Hepatocyte (in vitro differentiated cells): ENCODE results near the gene AKAP6. TPM values are rescaled to one million over a fixed set of nuclear protein-coding genes. Genes with fewer than 3 reads are reported as not detected.

Experiments used
- DNase-seq: peaks from one replicate; pipeline ENCODE4 v3.0.0-alpha.2; 2016; ENCODE audit warnings: low spot score
- H2AFZ ChIP-seq: fragments of 200-600 bp; sonication (generic); 2 replicates; pipeline ENCODE4 v1.6.0; 2016; ENCODE audit warnings: antibody characterized with exemption, mild to moderate bottlenecking
- H3K27ac ChIP-seq: fragments of 200-600 bp; sonication (generic); 2 replicates; pipeline ENCODE4 v1.5.1; 2016; ENCODE audit warnings: mild to moderate bottlenecking
- H3K27me3 ChIP-seq: fragments of 200-600 bp; sonication (generic); 2 replicates; pipeline ENCODE4 v1.6.1; 2016
- H3K36me3 ChIP-seq: fragments of 200-600 bp; sonication (generic); replicated peaks from 2 replicates; pipeline ENCODE4 v1.5.1; 2016; ENCODE audit warnings: low read depth; ENCODE audit not compliant: insufficient read depth
- H3K4me1 ChIP-seq: fragments of 200-600 bp; sonication (generic); 2 replicates; pipeline ENCODE4 v1.5.1; 2016; ENCODE audit warnings: mild to moderate bottlenecking, moderate library complexity; ENCODE audit not compliant: insufficient read depth
- H3K4me2 ChIP-seq: fragments of 200-600 bp; sonication (generic); 2 replicates; pipeline ENCODE4 v1.6.0; 2016
- H3K4me3 ChIP-seq: fragments of 200-600 bp; sonication (generic); 2 replicates; pipeline ENCODE4 v1.5.1; 2016; ENCODE audit warnings: mild to moderate bottlenecking
- H3K79me2 ChIP-seq: fragments of 200-600 bp; sonication (generic); 2 replicates; pipeline ENCODE4 v1.6.0; 2017; ENCODE audit warnings: mild to moderate bottlenecking
- H3K9me2 ChIP-seq: fragments of 200-600 bp; sonication (generic); replicated peaks from 2 replicates; pipeline ENCODE4 v1.6.0; 2017; ENCODE audit warnings: mild to moderate bottlenecking; ENCODE audit not compliant: insufficient read depth
- H3K9me3 ChIP-seq: fragments of 200-600 bp; sonication (generic); 2 replicates; pipeline ENCODE4 v1.5.1; 2016; ENCODE audit warnings: low read depth, mild to moderate bottlenecking
- H4K20me1 ChIP-seq: fragments of 200-600 bp; sonication (generic); 2 replicates; pipeline ENCODE4 v1.6.0; 2016; ENCODE audit warnings: mild to moderate bottlenecking; ENCODE audit not compliant: insufficient read depth, poor library complexity, severe bottlenecking
- EZH2 ChIP-seq: fragments of 200-600 bp; sonication (generic); IDR thresholded peaks from 2 replicates; pipeline ENCODE4 v1.6.1; 2016; ENCODE audit warnings: antibody characterized with exemption, mild to moderate bottlenecking, borderline replicate concordance
- EZH2phosphoT487 ChIP-seq: fragments of 200-600 bp; sonication (generic); IDR thresholded peaks from one replicate; pipeline ENCODE4 v1.6.1; 2018; ENCODE audit warnings: antibody characterized with exemption, mild to moderate bottlenecking, low read depth, moderate library complexity; ENCODE audit not compliant: unreplicated experiment, severe bottlenecking
- WGBS: methylation state at CpG from one replicate; pipeline ENCODE4 v1.1.6; 2016; ENCODE audit warnings: low lambda C conversion rate; ENCODE audit errors: missing lambda C conversion rate; 5-methylcytosine and 5-hydroxymethylcytosine counted together
- polyA plus RNA-seq: library from polyadenylated mRNA; unstranded; fragments of >200 nt; fragmentation: Nextera tagmentation; extraction: Ambion mirVana; gene quantifications from 2 replicates; pipeline ENCODE4 v1.2.1, GENCODE V29; 2016
- total RNA-seq: library from RNA; depleted of rRNA; stranded (reverse); fragments of >200 nt; gene quantifications from 2 replicates; pipeline ENCODE4 v1.2.3, GENCODE V29; 2014
- TF ChIP-seq, protein P1 (sequence below): fragments of 200-600 bp; sonication (generic); IDR thresholded peaks from 2 replicates; pipeline ENCODE4 v1.5.1; 2016; ENCODE audit warnings: antibody characterized with exemption, mild to moderate bottlenecking; ENCODE audit not compliant: poor library complexity

The AKAP6 gene, protein sequence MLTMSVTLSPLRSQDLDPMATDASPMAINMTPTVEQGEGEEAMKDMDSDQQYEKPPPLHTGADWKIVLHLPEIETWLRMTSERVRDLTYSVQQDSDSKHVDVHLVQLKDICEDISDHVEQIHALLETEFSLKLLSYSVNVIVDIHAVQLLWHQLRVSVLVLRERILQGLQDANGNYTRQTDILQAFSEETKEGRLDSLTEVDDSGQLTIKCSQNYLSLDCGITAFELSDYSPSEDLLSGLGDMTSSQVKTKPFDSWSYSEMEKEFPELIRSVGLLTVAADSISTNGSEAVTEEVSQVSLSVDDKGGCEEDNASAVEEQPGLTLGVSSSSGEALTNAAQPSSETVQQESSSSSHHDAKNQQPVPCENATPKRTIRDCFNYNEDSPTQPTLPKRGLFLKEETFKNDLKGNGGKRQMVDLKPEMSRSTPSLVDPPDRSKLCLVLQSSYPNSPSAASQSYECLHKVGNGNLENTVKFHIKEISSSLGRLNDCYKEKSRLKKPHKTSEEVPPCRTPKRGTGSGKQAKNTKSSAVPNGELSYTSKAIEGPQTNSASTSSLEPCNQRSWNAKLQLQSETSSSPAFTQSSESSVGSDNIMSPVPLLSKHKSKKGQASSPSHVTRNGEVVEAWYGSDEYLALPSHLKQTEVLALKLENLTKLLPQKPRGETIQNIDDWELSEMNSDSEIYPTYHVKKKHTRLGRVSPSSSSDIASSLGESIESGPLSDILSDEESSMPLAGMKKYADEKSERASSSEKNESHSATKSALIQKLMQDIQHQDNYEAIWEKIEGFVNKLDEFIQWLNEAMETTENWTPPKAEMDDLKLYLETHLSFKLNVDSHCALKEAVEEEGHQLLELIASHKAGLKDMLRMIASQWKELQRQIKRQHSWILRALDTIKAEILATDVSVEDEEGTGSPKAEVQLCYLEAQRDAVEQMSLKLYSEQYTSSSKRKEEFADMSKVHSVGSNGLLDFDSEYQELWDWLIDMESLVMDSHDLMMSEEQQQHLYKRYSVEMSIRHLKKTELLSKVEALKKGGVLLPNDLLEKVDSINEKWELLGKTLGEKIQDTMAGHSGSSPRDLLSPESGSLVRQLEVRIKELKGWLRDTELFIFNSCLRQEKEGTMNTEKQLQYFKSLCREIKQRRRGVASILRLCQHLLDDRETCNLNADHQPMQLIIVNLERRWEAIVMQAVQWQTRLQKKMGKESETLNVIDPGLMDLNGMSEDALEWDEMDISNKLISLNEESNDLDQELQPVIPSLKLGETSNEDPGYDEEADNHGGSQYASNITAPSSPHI (N-terminal part only)
- total RNA-seq (1.6 and 2.1 TPM in 2 replicates), polyA plus RNA-seq (0.46 and 1.1 TPM in 2 replicates)

DNA sequence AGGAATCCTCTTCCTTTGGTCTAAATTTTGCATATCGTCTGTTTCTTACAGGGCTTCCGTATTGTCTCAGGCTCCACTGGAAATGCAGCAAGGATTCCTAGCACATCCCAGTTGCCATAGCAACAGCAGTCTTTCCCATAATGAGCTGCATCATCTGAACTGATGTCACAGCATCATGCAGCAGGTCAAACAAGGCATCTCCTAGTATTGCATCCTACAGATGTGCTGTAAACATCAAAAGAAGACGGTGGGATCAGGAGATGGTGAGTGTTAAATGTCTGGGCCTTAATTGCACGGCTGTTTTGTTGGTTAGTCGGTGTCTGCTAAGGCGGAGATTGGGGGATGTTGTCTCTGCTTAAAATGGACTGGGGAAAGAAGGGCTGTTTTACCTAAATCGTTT is at the start of gene AKAP6:
Gene AKAP6 (plus strand): TSS at position 153 of the 400 bp plus-strand sequence. CDS start 104,196 bp downstream, outside the sequence.
- TF ChIP-seq EZH2, result no peak
- TF ChIP-seq, protein P1, sequence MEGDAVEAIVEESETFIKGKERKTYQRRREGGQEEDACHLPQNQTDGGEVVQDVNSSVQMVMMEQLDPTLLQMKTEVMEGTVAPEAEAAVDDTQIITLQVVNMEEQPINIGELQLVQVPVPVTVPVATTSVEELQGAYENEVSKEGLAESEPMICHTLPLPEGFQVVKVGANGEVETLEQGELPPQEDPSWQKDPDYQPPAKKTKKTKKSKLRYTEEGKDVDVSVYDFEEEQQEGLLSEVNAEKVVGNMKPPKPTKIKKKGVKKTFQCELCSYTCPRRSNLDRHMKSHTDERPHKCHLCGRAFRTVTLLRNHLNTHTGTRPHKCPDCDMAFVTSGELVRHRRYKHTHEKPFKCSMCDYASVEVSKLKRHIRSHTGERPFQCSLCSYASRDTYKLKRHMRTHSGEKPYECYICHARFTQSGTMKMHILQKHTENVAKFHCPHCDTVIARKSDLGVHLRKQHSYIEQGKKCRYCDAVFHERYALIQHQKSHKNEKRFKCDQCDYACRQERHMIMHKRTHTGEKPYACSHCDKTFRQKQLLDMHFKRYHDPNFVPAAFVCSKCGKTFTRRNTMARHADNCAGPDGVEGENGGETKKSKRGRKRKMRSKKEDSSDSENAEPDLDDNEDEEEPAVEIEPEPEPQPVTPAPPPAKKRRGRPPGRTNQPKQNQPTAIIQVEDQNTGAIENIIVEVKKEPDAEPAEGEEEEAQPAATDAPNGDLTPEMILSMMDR, result no peak
- DNase-seq, result no peak
- H3K79me2 ChIP-seq, result no peaks in the 10 kb centered on the region
- no peak within 1 kb of the TSS for H3K27ac ChIP-seq
- H3K9me3 ChIP-seq, result no peaks in the 10 kb centered on the region
- H3K4me3 ChIP-seq, result no peak within 1 kb of the TSS
- H3K4me1 ChIP-seq, result peaks cover 20% of the 10 kb centered on the region
- no peak within 1 kb of the TSS for H3K4me2 ChIP-seq
- no peak within 1 kb of the TSS for H2AFZ ChIP-seq
- H3K36me3 ChIP-seq, result no peaks in the 10 kb centered on the region
- no peaks in the 10 kb centered on the region for H3K27me3 ChIP-seq
- H3K9me2 ChIP-seq, result no peaks in the 10 kb centered on the region
- H4K20me1 ChIP-seq, result no peaks in the 10 kb centered on the region
- 52% methylated on average over 7 of the region's 7 CpGs for WGBS

DNA sequence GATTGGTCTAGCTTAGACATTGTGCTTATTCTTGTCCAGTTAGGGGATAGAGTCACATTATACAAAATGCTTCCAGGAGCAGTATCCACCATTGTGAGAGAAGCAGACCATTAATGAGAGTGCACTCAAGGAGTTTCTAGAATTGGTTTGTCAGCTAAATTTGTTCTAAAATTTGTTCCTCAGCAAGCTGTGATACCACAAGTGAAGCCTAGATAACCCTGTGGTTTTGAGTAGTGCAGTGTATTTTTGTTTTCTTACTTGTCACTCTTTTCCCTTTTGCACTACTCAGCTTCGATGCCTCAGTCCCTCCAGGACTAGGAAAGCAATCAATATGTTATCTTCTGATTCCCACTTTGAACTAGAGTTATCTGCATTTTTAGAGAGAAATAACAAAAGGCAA is 42.5 kb upstream of the AKAP6 start:
- Histone ChIP-seq H3K9me3 (no peaks in the 10 kb centered on the region), H3K79me2 (no peaks in the 10 kb centered on the region), H3K4me2 (no peak overlapping the region), H3K4me1 (no peaks in the 10 kb centered on the region), H3K27me3 (no peaks in the 10 kb centered on the region), H3K4me3 (no peak overlapping the region), H2AFZ (no peak overlapping the region), H4K20me1 (no peaks in the 10 kb centered on the region), H3K27ac (no peak overlapping the region), H3K36me3 (no peaks in the 10 kb centered on the region), H3K9me2 (no peaks in the 10 kb centered on the region)
- WGBS, result 71% methylated on average over 1 of the region's 1 CpG
- TF ChIP-seq EZH2phosphoT487 (no peak), EZH2 (no peak)
- TF ChIP-seq, protein P1, result no peak
- no peak for DNase-seq

DNA sequence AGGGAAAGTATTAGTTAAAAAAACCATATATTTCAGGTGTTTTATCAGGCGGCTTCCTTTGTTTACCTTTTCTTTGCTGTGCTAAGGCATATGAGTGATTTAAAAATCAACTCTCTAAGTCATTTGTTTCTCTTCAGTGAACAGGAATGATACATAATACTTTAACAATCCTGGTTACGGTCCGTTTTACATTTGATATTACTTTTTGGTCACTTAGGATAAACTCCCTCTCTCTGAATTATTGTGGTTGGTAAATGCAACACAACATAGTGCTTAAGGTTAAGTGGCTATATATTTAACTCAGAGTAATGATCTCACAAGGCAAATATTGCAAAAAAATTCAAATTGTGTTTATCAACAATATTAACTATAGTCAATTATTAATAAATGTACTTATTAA is 32.7 kb upstream of the AKAP6 start:
- 75% methylated on average over 3 of the region's 3 CpGs for WGBS
- Histone ChIP-seq H3K4me2 (no peak overlapping the region), H3K79me2 (no peaks in the 10 kb centered on the region), H3K9me2 (no peaks in the 10 kb centered on the region), H2AFZ (no peak overlapping the region), H3K9me3 (no peaks in the 10 kb centered on the region), H3K27me3 (no peaks in the 10 kb centered on the region), H3K4me3 (no peak overlapping the region), H3K36me3 (no peaks in the 10 kb centered on the region), H3K4me1 (no peaks in the 10 kb centered on the region), H4K20me1 (no peaks in the 10 kb centered on the region), H3K27ac (no peak overlapping the region)
- no peak for DNase-seq
- TF ChIP-seq EZH2, result no peak
- no peak for TF ChIP-seq EZH2phosphoT487
- TF ChIP-seq, protein P1, result no peak
